T-helper 2 cell treated with Interferon-gamma antibody and Interleukin-4, amounts not matched to agents 5 μg/mL and 100 μg/mL, for 36 hours (primary cell): Measurements from ENCODE around the gene IQSEC3.

Experiments
- DNase-seq: peaks from one replicate; pipeline ENCODE4 v3.0.0; 2021; ENCODE audit warnings: low spot score
- H3K27ac Mint-ChIP-seq: one replicate; pipeline ENCODE4 v1.8.0; 2021; ENCODE audit warnings: mild to moderate bottlenecking, mixed read lengths
- H3K27me3 Mint-ChIP-seq: one replicate; pipeline ENCODE4 v1.8.0; 2021; ENCODE audit warnings: low read depth, mixed read lengths
- H3K36me3 Mint-ChIP-seq: one replicate; pipeline ENCODE4 v1.8.0; 2021; ENCODE audit warnings: low read depth, mixed read lengths
- H3K4me1 Mint-ChIP-seq: one replicate; pipeline ENCODE4 v1.8.0; 2021; ENCODE audit warnings: low read depth, mixed read lengths
- H3K4me3 Mint-ChIP-seq: one replicate; pipeline ENCODE4 v1.8.0; 2022; ENCODE audit warnings: mild to moderate bottlenecking, moderate library complexity, mixed read lengths
- H3K9me3 Mint-ChIP-seq: one replicate; pipeline ENCODE4 v1.8.0; 2021; ENCODE audit warnings: mixed read lengths

IQSEC3 gene

DNA sequence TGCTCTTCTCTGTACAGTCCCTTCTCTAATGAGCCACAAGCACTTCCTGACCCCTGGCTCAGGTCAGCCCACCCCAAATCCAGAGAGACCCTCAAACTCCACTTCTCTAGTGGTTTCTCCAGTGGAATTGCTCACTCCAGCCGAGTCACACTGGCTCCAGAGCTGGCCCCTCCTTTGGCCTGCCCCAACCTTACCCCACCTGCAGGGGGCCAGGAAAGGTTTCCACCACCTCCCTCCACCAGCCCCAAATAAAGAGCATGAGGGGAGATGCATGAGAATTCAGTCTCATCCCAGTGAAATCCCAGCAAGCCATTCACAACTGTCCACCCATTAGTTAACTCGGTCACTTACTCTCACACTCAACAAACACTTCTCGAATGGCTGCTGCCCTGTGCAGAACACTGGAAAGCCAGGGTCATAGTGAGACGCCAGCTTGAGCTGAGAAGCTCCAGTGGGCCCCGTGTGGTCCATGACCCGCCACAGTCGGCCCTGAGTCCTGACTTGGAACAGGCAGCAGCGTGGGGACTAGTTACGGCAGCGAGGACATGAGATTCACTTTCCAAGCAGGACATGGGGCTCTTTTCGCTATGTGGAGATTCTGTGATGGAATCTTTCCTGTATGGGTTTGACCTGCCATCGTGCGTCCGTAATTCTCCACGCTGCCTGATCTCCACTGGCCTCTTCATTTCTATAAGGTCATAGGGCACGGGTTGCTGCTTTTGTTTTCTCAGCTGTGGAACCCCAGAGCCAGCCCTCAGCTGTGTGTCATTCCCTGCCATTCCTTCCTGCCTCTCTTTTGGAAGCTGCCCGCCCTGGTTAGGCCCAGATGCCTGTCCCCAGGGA lies 103.2 kb downstream of the IQSEC3 start:
- Mint-ChIP-seq H3K27me3 (peaks cover 7% of the 10 kb centered on the region), H3K36me3 (no peaks in the 10 kb centered on the region), H3K9me3 (no peaks in the 10 kb centered on the region), H3K4me3 (no peak overlapping the region), H3K27ac (no peak overlapping the region), H3K4me1 (peaks cover 9% of the 10 kb centered on the region)
- no peak for DNase-seq

DNA sequence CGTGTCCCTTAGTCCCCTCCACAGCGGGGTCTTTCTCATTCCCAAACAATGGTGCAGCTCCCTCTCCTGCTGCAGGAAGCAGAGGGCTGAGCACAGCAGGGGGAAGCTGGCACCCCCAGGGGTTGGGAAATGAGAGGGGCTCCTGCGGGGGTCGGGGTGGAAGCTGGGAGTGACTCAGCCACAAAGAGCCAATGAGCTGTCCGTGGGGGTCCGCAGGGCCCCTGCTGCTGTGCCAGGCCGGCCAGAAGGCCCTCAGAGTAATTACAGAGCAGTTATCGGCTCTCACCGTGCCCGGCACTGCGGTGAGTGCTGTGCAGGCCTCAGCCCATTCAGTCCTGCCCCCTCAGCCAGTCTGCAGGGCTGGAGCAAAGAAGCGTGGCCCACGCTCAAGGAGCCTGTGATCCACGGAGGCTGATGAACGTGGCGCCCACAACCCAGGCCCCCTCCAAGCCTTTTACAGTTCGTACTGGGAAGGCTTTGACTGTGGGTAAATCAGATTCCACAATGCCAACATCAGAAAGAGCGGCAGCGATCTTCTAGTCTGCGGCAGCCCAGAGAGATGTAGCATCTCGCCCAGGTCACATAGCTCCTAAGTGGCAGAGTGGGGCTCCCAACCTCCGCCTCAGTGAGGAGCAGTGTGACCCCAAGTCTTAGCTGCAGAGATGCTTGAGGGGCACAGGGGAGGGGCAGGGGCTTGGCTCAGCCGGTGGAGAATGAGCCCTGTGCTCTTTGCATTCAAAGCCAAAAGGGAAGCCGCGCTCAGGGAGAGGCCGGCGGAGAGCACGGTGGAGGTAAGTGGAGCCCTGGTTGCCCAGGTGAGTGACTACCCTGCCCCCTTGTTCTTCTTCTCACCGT lies 104.0 kb downstream of the IQSEC3 start:
- H3K36me3 Mint-ChIP-seq = no peaks in the 10 kb centered on the region
- no peak overlapping the region for H3K4me3 Mint-ChIP-seq
- H3K27ac Mint-ChIP-seq = no peak overlapping the region
- H3K4me1 Mint-ChIP-seq = peaks cover 9% of the 10 kb centered on the region
- DNase-seq = no peak
- no peaks in the 10 kb centered on the region for H3K9me3 Mint-ChIP-seq
- peaks cover 7% of the 10 kb centered on the region for H3K27me3 Mint-ChIP-seq

DNA sequence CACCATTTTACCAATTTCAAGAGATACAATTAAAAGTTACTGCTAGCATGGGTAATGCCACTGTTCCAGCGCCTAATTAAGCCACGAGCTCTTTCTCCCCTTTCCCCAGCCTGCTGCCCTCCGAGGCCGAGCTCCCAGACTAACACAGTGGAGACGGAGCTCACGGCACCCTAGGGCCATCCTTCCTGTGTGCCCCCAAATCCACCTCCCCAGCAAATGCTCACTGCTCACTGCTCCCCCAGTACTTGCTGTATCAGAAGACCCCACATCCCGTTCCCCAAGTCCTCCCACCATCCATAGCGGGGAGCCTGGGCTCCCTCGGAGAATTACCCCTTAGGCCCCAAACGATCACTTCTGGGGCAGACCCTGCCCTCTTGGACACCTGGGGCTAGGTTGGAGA lies 104.7 kb downstream of the IQSEC3 start:
- peaks cover 9% of the 10 kb centered on the region for H3K4me1 Mint-ChIP-seq
- H3K4me3 Mint-ChIP-seq = no peak overlapping the region
- H3K27ac Mint-ChIP-seq = no peak overlapping the region
- no peaks in the 10 kb centered on the region for H3K9me3 Mint-ChIP-seq
- H3K27me3 Mint-ChIP-seq = peaks cover 7% of the 10 kb centered on the region
- H3K36me3 Mint-ChIP-seq = no peaks in the 10 kb centered on the region
- DNase-seq = no peak

DNA sequence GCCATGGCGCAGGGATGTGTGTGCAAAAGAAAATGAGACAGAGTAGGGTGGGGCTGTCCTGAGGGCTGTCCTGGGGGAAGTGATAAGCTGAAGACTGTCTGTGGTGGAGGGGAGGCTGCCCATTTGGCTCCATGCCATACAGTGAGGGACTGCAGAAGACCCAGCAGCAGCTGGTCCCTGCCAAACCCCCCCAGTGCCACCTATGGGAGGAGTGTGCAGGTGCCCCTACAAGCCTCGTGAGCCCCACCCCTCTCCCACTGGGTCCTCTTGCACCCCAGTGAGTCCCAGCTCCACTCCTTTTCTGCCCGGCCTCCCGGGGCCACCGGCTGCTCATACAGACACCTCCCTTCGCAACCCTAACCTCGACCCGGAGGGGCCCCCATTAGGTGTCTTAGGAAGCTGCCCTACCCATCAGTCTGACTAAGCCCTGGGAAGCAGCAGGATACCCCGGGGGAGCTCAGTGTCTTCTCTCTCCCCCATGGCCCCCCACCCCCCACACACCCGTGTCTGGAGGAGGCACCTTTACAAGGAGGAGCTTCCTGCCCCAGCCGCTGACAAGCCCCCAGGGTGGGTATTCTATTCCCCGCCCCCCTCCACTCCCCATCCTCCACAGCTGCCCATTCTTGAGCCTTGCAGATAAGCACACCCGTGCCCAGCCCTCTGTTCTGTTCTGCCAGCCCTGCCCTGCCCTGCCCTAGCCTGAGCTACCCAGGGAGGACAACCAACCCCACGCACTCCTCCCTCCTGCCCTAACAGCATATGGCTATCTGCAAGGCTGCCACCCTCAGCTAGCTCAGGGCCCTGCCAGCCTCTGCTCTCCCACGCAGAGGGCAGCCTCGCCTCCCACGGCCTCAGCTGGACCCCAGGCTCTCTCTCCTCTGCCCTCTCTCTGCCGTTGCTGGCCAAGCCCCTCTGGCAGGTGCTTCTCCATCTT lies 105.4 kb downstream of the IQSEC3 start:
- peaks cover 7% of the 10 kb centered on the region for H3K27me3 Mint-ChIP-seq
- no peak for DNase-seq

GRCh38 chr12:172732-173161 lies 106.2 kb downstream of the IQSEC3 start:
- DNase-seq = no peak
- Mint-ChIP-seq H3K27ac (no peak overlapping the region), H3K4me1 (peaks cover 9% of the 10 kb centered on the region), H3K27me3 (peaks cover 3% of the 10 kb centered on the region), H3K36me3 (no peaks in the 10 kb centered on the region), H3K4me3 (no peak overlapping the region), H3K9me3 (no peaks in the 10 kb centered on the region)

More for the DNA sequence above, 105.4 kb downstream of the IQSEC3 start:
- no peaks in the 10 kb centered on the region for H3K36me3 Mint-ChIP-seq
- no peak overlapping the region for H3K27ac Mint-ChIP-seq
- no peak overlapping the region for H3K4me3 Mint-ChIP-seq
- H3K9me3 Mint-ChIP-seq = no peaks in the 10 kb centered on the region
- peaks cover 9% of the 10 kb centered on the region for H3K4me1 Mint-ChIP-seq

- Mint-ChIP-seq H3K27me3 (peaks cover 3% of the 10 kb centered on the region), H3K27ac (no peak overlapping the region), H3K36me3 (no peaks in the 10 kb centered on the region), H3K9me3 (no peaks in the 10 kb centered on the region), H3K4me1 (peaks cover 4% of the 10 kb centered on the region), H3K4me3 (no peak overlapping the region)
- no peak for DNase-seq
Observed at GRCh38 chr12:174124-174523, 107.6 kb downstream of the IQSEC3 start.

DNA sequence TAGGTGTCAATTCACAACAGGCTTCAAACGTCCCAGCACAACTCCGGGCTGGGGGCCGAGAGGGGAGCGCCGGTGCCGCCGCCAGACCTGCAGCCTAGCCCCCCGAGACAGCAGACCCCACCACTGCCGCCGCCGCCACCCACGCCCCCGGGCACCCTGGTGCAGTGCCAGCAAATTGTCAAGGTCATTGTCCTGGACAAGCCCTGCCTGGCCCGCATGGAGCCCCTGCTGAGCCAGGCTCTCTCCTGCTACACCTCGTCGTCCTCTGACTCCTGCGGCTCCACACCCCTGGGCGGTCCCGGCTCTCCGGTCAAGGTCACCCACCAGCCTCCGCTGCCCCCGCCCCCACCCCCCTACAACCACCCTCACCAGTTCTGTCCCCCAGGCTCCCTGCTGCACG lies 108.0 kb downstream of the IQSEC3 start:
- H3K4me1 Mint-ChIP-seq = peaks cover 2% of the 10 kb centered on the region
- H3K9me3 Mint-ChIP-seq = no peaks in the 10 kb centered on the region
- no peak overlapping the region for H3K4me3 Mint-ChIP-seq
- H3K27me3 Mint-ChIP-seq = peaks cover under 1% of the 10 kb centered on the region
- H3K27ac Mint-ChIP-seq = no peak overlapping the region
- no peaks in the 10 kb centered on the region for H3K36me3 Mint-ChIP-seq
- no peak for DNase-seq

DNA sequence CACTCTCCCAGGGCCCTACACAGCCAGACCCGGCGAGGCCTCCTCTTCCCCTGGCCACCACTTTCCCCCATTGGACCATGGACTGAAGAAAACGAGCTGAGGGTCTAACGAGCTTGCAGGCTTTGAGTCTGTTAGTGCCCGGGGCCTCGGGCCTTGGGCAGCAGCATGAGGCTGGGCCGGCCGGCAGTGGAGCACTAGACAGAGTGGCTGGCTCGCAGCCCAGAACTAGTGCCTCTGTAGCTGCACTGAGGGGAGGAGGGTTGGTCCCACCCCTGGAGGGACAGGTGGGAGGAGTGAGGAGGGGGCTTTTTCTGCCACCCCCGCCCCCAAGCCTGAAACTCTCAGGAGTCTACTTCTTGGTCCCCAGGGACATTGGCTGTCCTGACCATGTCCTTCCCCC lies 108.7 kb downstream of the IQSEC3 start:
- Mint-ChIP-seq H3K36me3 (no peaks in the 10 kb centered on the region), H3K4me3 (no peak overlapping the region)
- no peak for DNase-seq

GRCh38 chr12:175759-176158 lies 109.2 kb downstream of the IQSEC3 start:
- Mint-ChIP-seq H3K9me3 (no peaks in the 10 kb centered on the region), H3K36me3 (no peaks in the 10 kb centered on the region), H3K27me3 (no peaks in the 10 kb centered on the region)

More for the DNA sequence above, 108.7 kb downstream of the IQSEC3 start:
- Mint-ChIP-seq H3K9me3 (no peaks in the 10 kb centered on the region), H3K4me1 (peaks cover 4% of the 10 kb centered on the region), H3K27ac (no peak overlapping the region), H3K27me3 (no peaks in the 10 kb centered on the region)

GRCh38 chr12:176321-177181 lies 110.0 kb downstream of the IQSEC3 start:
- no peak overlapping the region for H3K27ac Mint-ChIP-seq
- H3K27me3 Mint-ChIP-seq = no peaks in the 10 kb centered on the region
- DNase-seq = no peak
- H3K9me3 Mint-ChIP-seq = no peaks in the 10 kb centered on the region
- no peaks in the 10 kb centered on the region for H3K36me3 Mint-ChIP-seq
- peaks cover 7% of the 10 kb centered on the region for H3K4me1 Mint-ChIP-seq
- H3K4me3 Mint-ChIP-seq = no peak overlapping the region

More at GRCh38 chr12:175759-176158, 109.2 kb downstream of the IQSEC3 start:
- Mint-ChIP-seq H3K4me1 (peaks cover 7% of the 10 kb centered on the region), H3K4me3 (no peak overlapping the region), H3K27ac (no peak overlapping the region)
- no peak for DNase-seq

DNA sequence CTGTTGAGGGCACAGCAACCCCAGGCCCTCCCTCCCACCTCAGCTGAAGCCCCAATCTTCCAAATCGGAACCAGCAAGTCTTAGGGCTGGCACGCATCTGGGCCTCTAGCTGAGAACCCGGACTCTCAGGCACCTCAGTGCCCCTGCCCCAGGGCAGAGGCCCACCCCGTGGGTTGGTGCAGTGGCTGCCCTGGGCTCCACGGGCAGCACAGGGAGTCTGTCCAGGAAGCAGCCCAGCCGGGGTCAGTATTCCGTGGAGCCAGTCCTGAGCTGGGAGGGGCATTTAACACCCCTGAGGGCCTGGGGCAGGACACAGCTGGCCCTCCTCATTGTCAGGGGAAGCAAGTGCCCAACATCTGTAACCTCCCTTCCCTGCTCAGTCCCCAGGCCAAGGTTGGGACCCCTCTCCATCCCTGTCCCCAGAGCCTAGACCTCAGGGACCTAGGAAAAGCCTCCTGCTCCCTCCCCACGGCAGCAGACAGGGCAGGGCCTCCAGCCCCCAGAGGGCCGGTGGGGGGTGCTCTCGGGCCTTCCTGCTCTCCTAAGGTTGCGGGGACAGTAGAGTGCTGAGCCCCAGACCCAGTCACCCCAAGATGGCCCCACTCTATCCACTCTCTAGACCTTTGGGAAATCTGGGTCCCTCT lies 110.9 kb downstream of the IQSEC3 start:
- DNase-seq = no peak
- Mint-ChIP-seq H3K9me3 (no peaks in the 10 kb centered on the region), H3K27me3 (no peaks in the 10 kb centered on the region), H3K36me3 (no peaks in the 10 kb centered on the region), H3K4me1 (peaks cover 7% of the 10 kb centered on the region), H3K4me3 (no peak overlapping the region), H3K27ac (no peak overlapping the region)

GRCh38 chr12:177980-178828 lies 111.6 kb downstream of the IQSEC3 start:
- H3K27ac Mint-ChIP-seq = no peak overlapping the region
- H3K4me3 Mint-ChIP-seq = no peak overlapping the region
- H3K27me3 Mint-ChIP-seq = peaks cover 2% of the 10 kb centered on the region
- peaks cover 7% of the 10 kb centered on the region for H3K4me1 Mint-ChIP-seq
- H3K36me3 Mint-ChIP-seq = no peaks in the 10 kb centered on the region
- DNase-seq = no peak
- no peaks in the 10 kb centered on the region for H3K9me3 Mint-ChIP-seq
